Keratinocyte (primary cell): ENCODE measurements around the gene GFOD1. TPM values are rescaled to one million over a fixed set of nuclear protein-coding genes. Genes with fewer than 3 reads are reported as not detected.

Experiments used
- DNase-seq: peaks from one replicate; pipeline ENCODE4 v3.0.0-alpha.2; 2011; ENCODE audit warnings: low read depth, missing footprints, low spot score
- FAIRE-seq: peaks from 2 replicates; lab custom pipeline; 2011; peaks lifted over from hg19 to GRCh38; lab: Jason Lieb, UNC
- H2AFZ ChIP-seq: 2 replicates; pipeline ENCODE4 v1.6.0; 2012; ENCODE audit warnings: low read length, control low read depth, inconsistent platforms; ENCODE audit not compliant: control insufficient read depth
- H3K27ac ChIP-seq: 2 replicates; pipeline ENCODE4 v1.5.1; 2011; ENCODE audit warnings: low read length; ENCODE audit not compliant: control insufficient read depth, insufficient read depth
- H3K27me3 ChIP-seq: 3 replicates; pipeline ENCODE4 v1.6.0; 2011; ENCODE audit warnings: low read length; ENCODE audit not compliant: control insufficient read depth, insufficient read depth; ENCODE audit errors: extremely low read depth
- H3K36me3 ChIP-seq, 2 experiments: 2 replicates in 1 of 2; 3 replicates in 1 of 2; pipeline ENCODE4 v1.5.1; 2011; ENCODE audit warnings: low read length in 2 of 2, mild to moderate bottlenecking in 1 of 2; ENCODE audit not compliant: control insufficient read depth in 2 of 2, insufficient read depth in 2 of 2; ENCODE audit errors: extremely low read depth in 1 of 2
- H3K4me1 ChIP-seq: 3 replicates; pipeline ENCODE4 v1.5.1; 2011; ENCODE audit warnings: low read length; ENCODE audit not compliant: control insufficient read depth, insufficient read depth; ENCODE audit errors: extremely low read depth
- H3K4me2 ChIP-seq: 3 replicates; pipeline ENCODE4 v1.6.0; 2011; ENCODE audit warnings: low read depth, low read length; ENCODE audit not compliant: control insufficient read depth, insufficient read depth; ENCODE audit errors: extremely low read depth
- H3K4me3 ChIP-seq, 3 experiments: fragments of 200-600 bp in 1 of 3; sonication (generic) in 1 of 3; 2 replicates in 2 of 3; 3 replicates in 1 of 3; pipeline ENCODE4 v1.5.1; 2011 to 2016; ENCODE audit warnings: low read length in 3 of 3, mild to moderate bottlenecking in 3 of 3, control low read depth in 2 of 3, inconsistent platforms in 1 of 3, low read depth in 1 of 3, mixed read lengths in 1 of 3, mixed run types in 1 of 3, moderate library complexity in 1 of 3; ENCODE audit not compliant: control insufficient read depth in 2 of 3, insufficient read depth in 2 of 3; ENCODE audit errors: extremely low read depth in 1 of 3
- H3K79me2 ChIP-seq: 2 replicates; pipeline ENCODE4 v1.6.0; 2012; ENCODE audit warnings: low read length; ENCODE audit not compliant: control insufficient read depth, insufficient read depth
- H3K9ac ChIP-seq: 3 replicates; pipeline ENCODE4 v1.6.0; 2011; ENCODE audit warnings: low read length; ENCODE audit not compliant: control insufficient read depth, insufficient read depth; ENCODE audit errors: extremely low read depth
- H3K9me1 ChIP-seq: 3 replicates; pipeline ENCODE4 v1.6.0; 2011; ENCODE audit warnings: low read length; ENCODE audit not compliant: control insufficient read depth, insufficient read depth; ENCODE audit errors: extremely low read depth
- H3K9me3 ChIP-seq: 2 replicates; pipeline ENCODE4 v1.5.1; 2012; ENCODE audit warnings: low read depth, low read length; ENCODE audit not compliant: control insufficient read depth
- H4K20me1 ChIP-seq: 3 replicates; pipeline ENCODE4 v1.6.0; 2011; ENCODE audit warnings: low read length; ENCODE audit not compliant: control insufficient read depth, insufficient read depth; ENCODE audit errors: extremely low read depth
- CTCF ChIP-seq, 3 experiments: IDR thresholded peaks in 1 of 3; conservative IDR thresholded peaks in 1 of 3; optimal IDR thresholded peaks in 1 of 3; 2 replicates in 2 of 3; 3 replicates in 1 of 3; pipeline versions ENCODE3 to v1.5.1; 2011; ENCODE audit warnings: low read length in 3 of 3, mild to moderate bottlenecking in 3 of 3, moderate library complexity in 2 of 3, control low read depth in 1 of 3, inconsistent platforms in 1 of 3; ENCODE audit not compliant: insufficient read depth in 2 of 3; ENCODE audit errors: extremely low read depth in 1 of 3
- EZH2 ChIP-seq: IDR thresholded peaks from one replicate; pipeline ENCODE4 v1.6.1; 2012; ENCODE audit warnings: inconsistent platforms, mild to moderate bottlenecking, low read length, moderate library complexity
- dilution Hi-C: fragments of 300-500 bp; cut with MboI; formaldehyde crosslinking; loops from one replicate; pipeline ENCODE4 v1.7.0; 2020; ENCODE audit warnings: low sequenced_read_pairs; ENCODE audit not compliant: extremely low pct_ligation_motif_present
- polyA plus RNA-seq, 5 experiments: library from polyadenylated mRNA; depleted of rRNA in 3 of 5; stranded (reverse) in 3 of 5; stranded (forward) in 1 of 5; unstranded in 1 of 5; fragments of >200 nt; gene quantifications; 1 replicate in 1 of 5; 2 replicates in 3 of 5; 3 replicates in 1 of 5; pipeline versions ENCODE4 v1.2.1 to v1.2.3, GENCODE V29; 2011 to 2012; ENCODE audit warnings: missing spikeins in 2 of 5, low read depth in 1 of 5, low replicate concordance in 1 of 5

GFOD1 gene
- polyA plus RNA-seq, 1 donor (not counting 4 experiments of a cell fraction or from before 2014, with no cell fraction given) = 7.2 TPM

DNA sequence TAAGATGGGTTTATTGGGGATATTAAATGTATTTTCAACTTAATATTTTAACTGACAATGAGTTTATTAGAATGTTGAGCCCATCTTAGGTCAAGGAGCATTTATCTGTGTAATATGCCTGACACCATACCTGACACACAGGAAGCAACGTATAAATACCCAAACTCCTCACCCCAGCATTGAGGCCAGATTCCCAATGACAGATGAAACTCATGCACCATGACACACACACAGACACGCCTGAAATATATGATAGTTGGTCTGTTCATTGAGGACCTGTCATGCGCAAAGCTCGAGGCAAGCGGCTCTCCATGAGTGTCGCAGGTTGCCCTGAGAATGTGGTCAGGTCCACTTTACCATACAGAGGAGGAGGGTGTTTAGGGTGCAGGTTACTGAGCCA is 64.1 kb downstream of the GFOD1 start:
- Histone ChIP-seq H3K4me2 (no peak overlapping the region), H3K27me3 (no peaks in the 10 kb centered on the region), H3K4me3 (no peak overlapping the region), H3K27ac (no peak overlapping the region), H3K4me1 (peaks cover 10% of the 10 kb centered on the region), H4K20me1 (no peaks in the 10 kb centered on the region), H3K9ac (no peak overlapping the region), H3K9me3 (no peaks in the 10 kb centered on the region), H3K36me3 (peaks cover 0 to 5% of the 10 kb centered on the region in 2 experiments), H3K79me2 (peaks cover 18% of the 10 kb centered on the region), H2AFZ (no peak overlapping the region), H3K9me1 (no peaks in the 10 kb centered on the region)
- TF ChIP-seq CTCF (optimal IDR thresholded peaks at IDR 0.05 in 1 of 3, IDR thresholded peaks at IDR 0.05 in 1 of 3, conservative IDR thresholded peaks at IDR 0.05 in 1 of 3; ENCODE audit: extremely low read depth in 1 of 3, insufficient read depth in 2 of 3, low read length in 3 of 3) (no peak), EZH2 (no peak)
- dilution Hi-C loops = no loop called here
- FAIRE-seq (no peak), DNase-seq (no peak)

DNA sequence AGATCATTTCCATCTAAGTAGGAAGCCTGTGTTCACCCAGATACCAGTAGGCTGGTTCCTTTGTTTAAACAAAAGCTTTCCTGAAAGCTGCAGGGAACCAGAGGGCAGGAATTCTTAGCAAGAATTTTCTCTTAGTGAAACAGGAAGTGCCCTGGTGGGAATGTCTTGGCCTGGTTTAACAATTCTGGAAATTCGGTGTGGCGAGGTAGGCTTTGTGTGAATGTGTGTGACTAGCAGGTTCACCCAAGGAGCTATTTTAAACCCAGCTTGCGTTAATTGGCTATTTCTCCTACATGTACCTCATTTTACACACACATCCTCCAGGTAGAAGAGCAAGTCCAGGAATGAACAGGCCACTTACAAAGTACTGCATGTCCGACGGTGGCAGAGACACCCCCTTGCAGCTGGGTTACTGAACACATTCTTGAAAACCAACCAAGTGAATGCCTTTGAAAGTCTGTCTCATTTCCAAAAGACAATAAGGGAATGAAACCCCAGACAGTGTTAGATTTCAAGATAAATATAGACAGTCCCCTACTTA is 64.6 kb downstream of the GFOD1 start:
- Histone ChIP-seq H3K9me3 (no peaks in the 10 kb centered on the region), H3K9me1 (no peaks in the 10 kb centered on the region), H3K79me2 (peaks cover 15% of the 10 kb centered on the region), H3K4me3 (no peak overlapping the region), H3K4me1 (peaks cover 10% of the 10 kb centered on the region), H4K20me1 (no peaks in the 10 kb centered on the region), H2AFZ (no peak overlapping the region), H3K9ac (no peak overlapping the region), H3K27ac (no peak overlapping the region), H3K36me3 (peaks cover 0 to 5% of the 10 kb centered on the region in 2 experiments), H3K27me3 (no peaks in the 10 kb centered on the region), H3K4me2 (no peak overlapping the region)
- FAIRE-seq = no peak
- DNase-seq = no peak
- dilution Hi-C loops = no loop called here
- no peak for TF ChIP-seq CTCF (optimal IDR thresholded peaks at IDR 0.05 in 1 of 3, IDR thresholded peaks at IDR 0.05 in 1 of 3, conservative IDR thresholded peaks at IDR 0.05 in 1 of 3; ENCODE audit: extremely low read depth in 1 of 3, insufficient read depth in 2 of 3, low read length in 3 of 3)
- no peak for TF ChIP-seq EZH2
